ENCODE measurements around the gene TRIM6. TPM values are rescaled to one million over a fixed set of nuclear protein-coding genes. Genes with fewer than 3 reads are reported as not detected.

Gene TRIM6
- total RNA-seq, 2 experiments from 2014 or later = 0.75 to 0.76 TPM

GRCh38 chr11:5605849-5606248 lies 9.4 kb downstream of the TRIM6 start:
- Mint-ChIP-seq H3K4me3 (no peak overlapping the region), H3K27ac (no peak overlapping the region), H3K4me1 (peaks cover 4% of the 10 kb centered on the region), H3K9me3 (ENCODE audit: low read depth) (no peaks in the 10 kb centered on the region), H3K27me3 (no peaks in the 10 kb centered on the region), H3K36me3 (ENCODE audit: low read depth) (no peaks in the 10 kb centered on the region)
- ChIA-PET POLR2A (interaction anchor here (0.6 kb wide), 2 partner anchors 91 to 997 kb away, joined by 3 read pairs; no protein-coding TSS in a partner anchor), CTCF (interaction anchor here (0.6 kb wide), 1 partner anchor 1489 kb away, joined by 3 read pairs; no protein-coding TSS in a partner anchor)
- intact Hi-C loops (cut with DNase I, micrococcal nuclease) = no loop called here
- ATAC-seq (no peak), DNase-seq (no peak)

- no peak for DNase-seq
- Mint-ChIP-seq H3K4me3 (no peak overlapping the region), H3K4me1 (peaks cover 4% of the 10 kb centered on the region), H3K27me3 (no peaks in the 10 kb centered on the region), H3K27ac (no peak overlapping the region), H3K9me3 (ENCODE audit: low read depth) (no peaks in the 10 kb centered on the region), H3K36me3 (ENCODE audit: low read depth) (no peaks in the 10 kb centered on the region)
- ChIA-PET CTCF (interaction anchor here (0.7 kb wide), 1 partner anchor 11 kb away, joined by 3 read pairs; no protein-coding TSS in a partner anchor), POLR2A (no interaction called here)
- ATAC-seq = no peak
- intact Hi-C loops (cut with DNase I, micrococcal nuclease) = no loop called here
These were observed 12.4 kb downstream of the TRIM6 start for GRCh38 chr11:5608808-5609207.

GRCh38 chr11:5610446-5610845 lies 14.0 kb downstream of the TRIM6 start:
- ATAC-seq = no peak
- intact Hi-C loops (cut with DNase I, micrococcal nuclease) = no loop called here
- Mint-ChIP-seq H3K36me3 (ENCODE audit: low read depth) (no peaks in the 10 kb centered on the region), H3K4me1 (peaks cover 4% of the 10 kb centered on the region), H3K4me3 (no peak overlapping the region), H3K27me3 (no peaks in the 10 kb centered on the region), H3K27ac (peak overlapping the region; percentile 32), H3K9me3 (ENCODE audit: low read depth) (no peaks in the 10 kb centered on the region)
- DNase-seq = no peak
- POLR2A ChIA-PET = no interaction called here
- CTCF ChIA-PET = interaction anchor here (0.8 to 1.0 kb wide), 3 partner anchors 10 to 640 kb away, joined by 3 read pairs; no protein-coding TSS in a partner anchor

- H3K36me3 Mint-ChIP-seq (ENCODE audit: low read depth) = no peaks in the 10 kb centered on the region
- no peak for DNase-seq
These were observed 15.2 kb downstream of the TRIM6 start for GRCh38 chr11:5611627-5612026.

GRCh38 chr11:5618807-5619206 lies 22.4 kb downstream of the TRIM6 start:
- Mint-ChIP-seq H3K27me3 (no peaks in the 10 kb centered on the region), H3K9me3 (ENCODE audit: low read depth) (no peaks in the 10 kb centered on the region), H3K27ac (no peak overlapping the region), H3K4me3 (no peak overlapping the region), H3K36me3 (ENCODE audit: low read depth) (peaks cover 2% of the 10 kb centered on the region), H3K4me1 (peaks cover 2% of the 10 kb centered on the region)
- intact Hi-C loops (cut with DNase I, micrococcal nuclease) = no loop called here
- DNase-seq (no peak), ATAC-seq (no peak)
- POLR2A ChIA-PET = no interaction called here
- CTCF ChIA-PET = no interaction called here

More at GRCh38 chr11:5611627-5612026, 15.2 kb downstream of the TRIM6 start:
- Mint-ChIP-seq H3K9me3 (ENCODE audit: low read depth) (no peaks in the 10 kb centered on the region), H3K4me3 (no peak overlapping the region), H3K27ac (no peak overlapping the region), H3K27me3 (no peaks in the 10 kb centered on the region), H3K4me1 (peaks cover 4% of the 10 kb centered on the region)
- ChIA-PET CTCF (interaction anchor here (0.6 kb wide), 1 partner anchor 975 kb away, joined by 3 read pairs; the partner anchor contains the start of gene OR51D1), POLR2A (no interaction called here)
- intact Hi-C loops (cut with DNase I, micrococcal nuclease) = no loop called here
- ATAC-seq = no peak

- POLR2A ChIA-PET = no interaction called here
- CTCF ChIA-PET = interaction anchor here (1.6 kb wide), 1 partner anchor 64 kb away, joined by 4 read pairs; the partner anchor contains the start of gene TRIM5
- Mint-ChIP-seq H3K27ac (no peak overlapping the region), H3K27me3 (no peaks in the 10 kb centered on the region), H3K4me1 (peaks cover 12% of the 10 kb centered on the region), H3K4me3 (no peak overlapping the region), H3K36me3 (ENCODE audit: low read depth) (peaks cover 4% of the 10 kb centered on the region), H3K9me3 (ENCODE audit: low read depth) (no peaks in the 10 kb centered on the region)
- intact Hi-C loops (cut with DNase I, micrococcal nuclease) = loop anchor here in 1 of 2 experiments (10.0 kb wide), 2 partner anchors 614 to 1016 kb away; partner anchors contain the start of genes CNGA4, FHIP1B and TRIM68
- DNase-seq (no peak), ATAC-seq (no peak)
These were observed 24.4 kb downstream of the TRIM6 start for GRCh38 chr11:5620651-5621521.

- peaks cover 18% of the 10 kb centered on the region for H3K4me1 Mint-ChIP-seq
- ChIA-PET CTCF (interaction anchor here (1.6 kb wide), 1 partner anchor 63 kb away, joined by 4 read pairs; the partner anchor contains the start of gene TRIM5), POLR2A (no interaction called here)
- intact Hi-C loops (cut with DNase I, micrococcal nuclease) = loop anchor here in 1 of 2 experiments (10.0 kb wide), 2 partner anchors 613 to 1017 kb away; partner anchors contain the start of genes CNGA4, FHIP1B and TRIM68
- H3K27ac Mint-ChIP-seq = no peak overlapping the region
- H3K4me3 Mint-ChIP-seq = no peak overlapping the region
- no peak for DNase-seq
- H3K27me3 Mint-ChIP-seq = no peaks in the 10 kb centered on the region
- no peak for ATAC-seq
- H3K36me3 Mint-ChIP-seq (ENCODE audit: low read depth) = peaks cover 4% of the 10 kb centered on the region
- H3K9me3 Mint-ChIP-seq (ENCODE audit: low read depth) = no peaks in the 10 kb centered on the region
These were observed 25.1 kb downstream of the TRIM6 start for GRCh38 chr11:5621580-5621979.

GRCh38 chr11:5622802-5623201 lies 26.4 kb downstream of the TRIM6 start:
- intact Hi-C loops (cut with DNase I, micrococcal nuclease) = loop anchor here in 1 of 2 experiments (10.0 kb wide), 2 partner anchors 612 to 1018 kb away; partner anchors contain the start of genes CNGA4, FHIP1B and TRIM68
- H3K9me3 Mint-ChIP-seq (ENCODE audit: low read depth) = peaks cover 2% of the 10 kb centered on the region
- peaks cover 31% of the 10 kb centered on the region for H3K4me1 Mint-ChIP-seq
- H3K36me3 Mint-ChIP-seq (ENCODE audit: low read depth) = peaks cover 7% of the 10 kb centered on the region
- ATAC-seq (no peak), DNase-seq (no peak)
- peak overlapping the region; percentile 69 for H3K27ac Mint-ChIP-seq
- H3K27me3 Mint-ChIP-seq = no peaks in the 10 kb centered on the region
- no peak overlapping the region for H3K4me3 Mint-ChIP-seq
- ChIA-PET CTCF (no interaction called here), POLR2A (no interaction called here)

GRCh38 chr11:5624489-5625279 lies 28.2 kb downstream of the TRIM6 start, which contains the start of gene TRIM34:
Gene TRIM34, plus strand, starts transcription at chr11:5625001. Its CDS starts 7,331 bp downstream, at chr11:5632332.
- peaks cover 4% of the 10 kb centered on the region for H3K9me3 Mint-ChIP-seq (ENCODE audit: low read depth)
- no peaks in the 10 kb centered on the region for H3K27me3 Mint-ChIP-seq
- H3K4me3 Mint-ChIP-seq = peak within 1 kb of the TSS; percentile 87
- DNase-seq = peak; percentile 72
- intact Hi-C loops (cut with DNase I, micrococcal nuclease) = loop anchor here (1.0 to 10.0 kb wide), 4 partner anchors 60 to 1020 kb away; partner anchors contain the start of genes TRIM5 (in 2 of the 2), CNGA4 (in 1 of the 2), FHIP1B (in 1 of the 2) and TRIM68 (in 1 of the 2)
- POLR2A ChIA-PET = interaction anchor here (0.7 kb wide), 1 partner anchor 981 kb away, joined by 4 read pairs; no protein-coding TSS in a partner anchor
- peak within 1 kb of the TSS; percentile 95 for H3K27ac Mint-ChIP-seq
- peaks cover 7% of the 10 kb centered on the region for H3K36me3 Mint-ChIP-seq (ENCODE audit: low read depth)
- CTCF ChIA-PET = interaction anchor here (0.6 to 0.9 kb wide), 2 partner anchors 11 to 418 kb away, joined by 3 read pairs; no protein-coding TSS in a partner anchor
- H3K4me1 Mint-ChIP-seq = peaks cover 35% of the 10 kb centered on the region
- ATAC-seq = peak; percentile 95

GRCh38 chr11:5625281-5625680 lies 28.8 kb downstream of the TRIM6 start:
- ChIA-PET POLR2A (no interaction called here), CTCF (no interaction called here)
- H3K4me1 Mint-ChIP-seq = peaks cover 36% of the 10 kb centered on the region
- peaks cover 7% of the 10 kb centered on the region for H3K36me3 Mint-ChIP-seq (ENCODE audit: low read depth)
- intact Hi-C loops (cut with DNase I, micrococcal nuclease) = loop anchor here (2.0 to 10.0 kb wide), 3 partner anchors 60 to 1020 kb away; partner anchors contain the start of genes CNGA4 (in 1 of the 2), FHIP1B (in 1 of the 2), TRIM5 (in 1 of the 2) and TRIM68 (in 1 of the 2)
- peak overlapping the region; percentile 95 for H3K27ac Mint-ChIP-seq
- no peaks in the 10 kb centered on the region for H3K27me3 Mint-ChIP-seq
- H3K4me3 Mint-ChIP-seq = peak overlapping the region; percentile 87
- no peak for DNase-seq
- ATAC-seq = no peak
- H3K9me3 Mint-ChIP-seq (ENCODE audit: low read depth) = peaks cover 4% of the 10 kb centered on the region

GRCh38 chr11:5626196-5626595 lies 29.8 kb downstream of the TRIM6 start:
- Mint-ChIP-seq H3K27ac (peak overlapping the region; percentile 95), H3K36me3 (ENCODE audit: low read depth) (peaks cover 8% of the 10 kb centered on the region), H3K27me3 (no peaks in the 10 kb centered on the region), H3K4me3 (peak overlapping the region; percentile 87), H3K9me3 (ENCODE audit: low read depth) (peaks cover 4% of the 10 kb centered on the region), H3K4me1 (peaks cover 41% of the 10 kb centered on the region)
- intact Hi-C loops (cut with DNase I, micrococcal nuclease) = loop anchor here in 1 of 2 experiments (10.0 kb wide), 2 partner anchors 609 to 1021 kb away; partner anchors contain the start of genes CNGA4, FHIP1B and TRIM68
- POLR2A ChIA-PET = no interaction called here
- ATAC-seq (no peak), DNase-seq (no peak)
- CTCF ChIA-PET = no interaction called here

Data from activated CD4-positive, alpha-beta T cell treated with anti-CD3 and anti-CD28 coated beads for 36 hours (primary cell).